Mucosa of stomach (tissue), 1 donor: ENCODE measurements around the gene MEGF6.
"Not testable (repeated sequence)": the region's sequence is repeated elsewhere in the genome, so short reads cannot be mapped to it uniquely, and the experiment has no call there.

Experiments
- H3K27me3 ChIP-seq: one replicate; pipeline ENCODE4 v1.7.0; 2013; ENCODE audit warnings: mild to moderate bottlenecking, low read length; ENCODE audit not compliant: control insufficient read depth, insufficient read depth
- H3K36me3 ChIP-seq: one replicate; pipeline ENCODE4 v1.7.0; 2013; ENCODE audit warnings: low read length; ENCODE audit not compliant: control insufficient read depth, insufficient read depth
- H3K4me1 ChIP-seq: one replicate; pipeline ENCODE4 v1.7.0; 2013; ENCODE audit warnings: mild to moderate bottlenecking, low read length; ENCODE audit not compliant: control insufficient read depth, insufficient read depth
- H3K4me3 ChIP-seq: one replicate; pipeline ENCODE4 v1.7.0; 2013; ENCODE audit warnings: low read length
- H3K9ac ChIP-seq: one replicate; pipeline ENCODE4 v1.7.0; 2013; ENCODE audit warnings: mild to moderate bottlenecking, low read length, moderate library complexity
- H3K9me3 ChIP-seq: one replicate; pipeline ENCODE4 v1.7.0; 2013; ENCODE audit warnings: mild to moderate bottlenecking, low read length, moderate library complexity; ENCODE audit not compliant: control insufficient read depth
- donor health status: Pancreatic carcinoma.

MEGF6 gene

GRCh38 chr1:3586986-3587759 is 24.1 kb downstream of the MEGF6 start:
- no peak overlapping the region for H3K9ac ChIP-seq
- no peaks in the 10 kb centered on the region for H3K36me3 ChIP-seq
- no peak overlapping the region for H3K4me3 ChIP-seq
- H3K27me3 ChIP-seq: peaks cover 11% of the 10 kb centered on the region
- no peaks in the 10 kb centered on the region for H3K9me3 ChIP-seq
- H3K4me1 ChIP-seq: peaks cover 16% of the 10 kb centered on the region

- Histone ChIP-seq H3K4me1 (peaks cover 16% of the 10 kb centered on the region), H3K9me3 (no peaks in the 10 kb centered on the region), H3K36me3 (no peaks in the 10 kb centered on the region), H3K9ac (no peak overlapping the region), H3K4me3 (no peak overlapping the region), H3K27me3 (peaks cover 11% of the 10 kb centered on the region)
Measured at GRCh38 chr1:3585940-3586568, 25.3 kb downstream of the MEGF6 start.

GRCh38 chr1:3585353-3585868 is 25.9 kb downstream of the MEGF6 start:
- H3K4me3 ChIP-seq, H3K36me3 ChIP-seq, H3K9me3 ChIP-seq, H3K9ac ChIP-seq: not testable (repeated sequence)
- Histone ChIP-seq H3K27me3 (peaks cover 11% of the 10 kb centered on the region), H3K4me1 (peaks cover 10% of the 10 kb centered on the region)

- Histone ChIP-seq H3K9ac (no peak overlapping the region), H3K4me3 (no peak overlapping the region), H3K9me3 (no peaks in the 10 kb centered on the region), H3K36me3 (no peaks in the 10 kb centered on the region), H3K4me1 (peaks cover 5% of the 10 kb centered on the region), H3K27me3 (peaks cover 7% of the 10 kb centered on the region)
Measured at GRCh38 chr1:3584915-3585314, 26.4 kb downstream of the MEGF6 start.

- H3K36me3 ChIP-seq, H3K4me1 ChIP-seq, H3K4me3 ChIP-seq, H3K27me3 ChIP-seq, H3K9me3 ChIP-seq, H3K9ac ChIP-seq: not testable (repeated sequence)
Measured at GRCh38 chr1:3583751-3584150, 27.6 kb downstream of the MEGF6 start.

GRCh38 chr1:3581296-3582036 is 29.8 kb downstream of the MEGF6 start:
- no peaks in the 10 kb centered on the region for H3K27me3 ChIP-seq
- no peak overlapping the region for H3K4me3 ChIP-seq
- H3K9ac ChIP-seq: no peak overlapping the region
- no peaks in the 10 kb centered on the region for H3K4me1 ChIP-seq
- no peaks in the 10 kb centered on the region for H3K9me3 ChIP-seq
- no peaks in the 10 kb centered on the region for H3K36me3 ChIP-seq

GRCh38 chr1:3580231-3580630 is 31.1 kb downstream of the MEGF6 start:
- Histone ChIP-seq H3K4me1 (no peaks in the 10 kb centered on the region), H3K36me3 (no peaks in the 10 kb centered on the region), H3K9ac (no peak overlapping the region), H3K27me3 (no peaks in the 10 kb centered on the region), H3K9me3 (no peaks in the 10 kb centered on the region), H3K4me3 (no peak overlapping the region)

GRCh38 chr1:3579626-3580025 is 31.7 kb downstream of the MEGF6 start:
- no peak overlapping the region for H3K4me3 ChIP-seq
- H3K9me3 ChIP-seq: no peaks in the 10 kb centered on the region
- H3K27me3 ChIP-seq: no peaks in the 10 kb centered on the region
- no peaks in the 10 kb centered on the region for H3K36me3 ChIP-seq
- H3K9ac ChIP-seq: no peak overlapping the region
- no peaks in the 10 kb centered on the region for H3K4me1 ChIP-seq

- Histone ChIP-seq H3K9me3 (no peaks in the 10 kb centered on the region), H3K4me1 (no peaks in the 10 kb centered on the region)
Measured at GRCh38 chr1:3578906-3579305, 32.4 kb downstream of the MEGF6 start.

GRCh38 chr1:3578433-3578805 is 32.9 kb downstream of the MEGF6 start:
- H3K36me3 ChIP-seq: no peaks in the 10 kb centered on the region
- H3K9me3 ChIP-seq: no peaks in the 10 kb centered on the region
- no peaks in the 10 kb centered on the region for H3K4me1 ChIP-seq
- H3K4me3 ChIP-seq: no peak overlapping the region
- H3K9ac ChIP-seq: no peak overlapping the region
- no peaks in the 10 kb centered on the region for H3K27me3 ChIP-seq

More at GRCh38 chr1:3578906-3579305, 32.4 kb downstream of the MEGF6 start:
- Histone ChIP-seq H3K36me3 (no peaks in the 10 kb centered on the region), H3K27me3 (no peaks in the 10 kb centered on the region), H3K4me3 (no peak overlapping the region), H3K9ac (no peak overlapping the region)

- H3K36me3 ChIP-seq: no peaks in the 10 kb centered on the region
- H3K4me1 ChIP-seq: no peaks in the 10 kb centered on the region
- no peak overlapping the region for H3K9ac ChIP-seq
- H3K9me3 ChIP-seq: no peaks in the 10 kb centered on the region
- H3K27me3 ChIP-seq: no peaks in the 10 kb centered on the region
- no peak overlapping the region for H3K4me3 ChIP-seq
Measured at GRCh38 chr1:3577711-3578432, 33.4 kb downstream of the MEGF6 start.
